ENCODE results near the gene EIF2AK3.

- TF ChIP-seq CTCF (IDR thresholded peaks at IDR 0.05; ENCODE audit: insufficient read depth, low read depth, low read length) = no peak
- TF ChIP-seq EZH2 (IDR thresholded peaks at IDR 0.05; ENCODE audit: insufficient read depth, low read length) = no peak
Measured at GRCh38 chr2:88563129-88563528, 64.1 kb downstream of the EIF2AK3 start.

Data from astrocyte (in vitro differentiated cells and primary cell).